Neural progenitor cell (in vitro differentiated cells): ENCODE data around the gene RACGAP1. TPM values are rescaled to one million over a fixed set of nuclear protein-coding genes. Genes with fewer than 3 reads are reported as not detected.

Experiments
- DNase-seq: peaks from one replicate; pipeline ENCODE4 v3.0.0-alpha.2; 2016; ENCODE audit warnings: low spot score
- H2AFZ ChIP-seq: fragments of 200-600 bp; sonication (generic); replicated peaks from 2 replicates; pipeline ENCODE4 v1.6.1; 2016; ENCODE audit warnings: antibody characterized with exemption
- H3F3A ChIP-seq: fragments of 200-600 bp; sonication (generic); 2 replicates; pipeline ENCODE4 v1.6.1; 2016; ENCODE audit warnings: antibody characterized with exemption, low read depth
- H3K27ac ChIP-seq: fragments of 200-600 bp; sonication (generic); 2 replicates; pipeline ENCODE4 v1.5.1; 2016; ENCODE audit warnings: mild to moderate bottlenecking
- H3K27me3 ChIP-seq: fragments of 200-600 bp; sonication (generic); 2 replicates; pipeline ENCODE4 v1.6.1; 2016; ENCODE audit warnings: mild to moderate bottlenecking, moderate library complexity
- H3K36me3 ChIP-seq: fragments of 200-600 bp; sonication (generic); 2 replicates; pipeline ENCODE4 v1.5.1; 2016
- H3K4me1 ChIP-seq: fragments of 200-600 bp; sonication (generic); 2 replicates; pipeline ENCODE4 v1.6.1; 2016; ENCODE audit warnings: mixed run types
- H3K4me2 ChIP-seq: fragments of 200-600 bp; sonication (generic); 2 replicates; pipeline ENCODE4 v1.6.1; 2016
- H3K4me3 ChIP-seq: fragments of 200-600 bp; sonication (generic); 2 replicates; pipeline ENCODE4 v1.5.1; 2016
- H3K79me2 ChIP-seq: fragments of 200-600 bp; sonication (generic); 2 replicates; pipeline ENCODE4 v1.6.1; 2016; ENCODE audit warnings: low read depth
- H3K9ac ChIP-seq: fragments of 200-600 bp; sonication (generic); 2 replicates; pipeline ENCODE4 v1.6.1; 2016
- H3K9me3 ChIP-seq: fragments of 200-600 bp; sonication (generic); 2 replicates; pipeline ENCODE4 v1.5.1; 2016; ENCODE audit warnings: low read depth
- H4K20me1 ChIP-seq: fragments of 200-600 bp; sonication (generic); 2 replicates; pipeline ENCODE4 v1.6.1; 2016; ENCODE audit warnings: low read depth
- H3K27ac Mint-ChIP-seq: 3 replicates; pipeline ENCODE4 v1.8.0; 2021; ENCODE audit warnings: mixed read lengths
- H3K27me3 Mint-ChIP-seq: 2 replicates; pipeline ENCODE4 v1.8.0; 2022; ENCODE audit warnings: low read depth, mild to moderate bottlenecking, inconsistent platforms, moderate library complexity, mixed read lengths; ENCODE audit not compliant: insufficient read depth
- H3K36me3 Mint-ChIP-seq: 3 replicates; pipeline ENCODE4 v1.8.0; 2021; ENCODE audit warnings: mixed read lengths
- H3K4me1 Mint-ChIP-seq: 3 replicates; pipeline ENCODE4 v1.8.0; 2021; ENCODE audit warnings: mixed read lengths
- H3K4me3 Mint-ChIP-seq: 3 replicates; pipeline ENCODE4 v1.8.0; 2021; ENCODE audit warnings: mild to moderate bottlenecking, moderate library complexity, mixed read lengths
- H3K9me3 Mint-ChIP-seq: 3 replicates; pipeline ENCODE4 v1.8.0; 2020; ENCODE audit warnings: mixed read lengths
- CTCF ChIP-seq: fragments of 200-600 bp; sonication (generic); IDR thresholded peaks from 2 replicates; pipeline ENCODE4 v1.5.1; 2017; ENCODE audit warnings: antibody characterized with exemption, mild to moderate bottlenecking
- EZH2 ChIP-seq: fragments of 200-600 bp; sonication (generic); IDR thresholded peaks from 2 replicates; pipeline ENCODE4 v1.6.1; 2017; ENCODE audit warnings: antibody characterized with exemption, mild to moderate bottlenecking, moderate library complexity
- EZH2phosphoT487 ChIP-seq: fragments of 200-600 bp; sonication (generic); IDR thresholded peaks from 2 replicates; pipeline ENCODE4 v1.6.1; 2017; ENCODE audit warnings: antibody characterized with exemption
- total RNA-seq: library from RNA; depleted of rRNA; stranded (reverse); fragments of >200 nt; gene quantifications from 2 replicates; pipeline ENCODE4 v1.2.3, GENCODE V29; 2015; ENCODE audit warnings: low replicate concordance

RACGAP1 gene
- total RNA-seq, 1 donor from 2014 or later = 149 TPM

DNA sequence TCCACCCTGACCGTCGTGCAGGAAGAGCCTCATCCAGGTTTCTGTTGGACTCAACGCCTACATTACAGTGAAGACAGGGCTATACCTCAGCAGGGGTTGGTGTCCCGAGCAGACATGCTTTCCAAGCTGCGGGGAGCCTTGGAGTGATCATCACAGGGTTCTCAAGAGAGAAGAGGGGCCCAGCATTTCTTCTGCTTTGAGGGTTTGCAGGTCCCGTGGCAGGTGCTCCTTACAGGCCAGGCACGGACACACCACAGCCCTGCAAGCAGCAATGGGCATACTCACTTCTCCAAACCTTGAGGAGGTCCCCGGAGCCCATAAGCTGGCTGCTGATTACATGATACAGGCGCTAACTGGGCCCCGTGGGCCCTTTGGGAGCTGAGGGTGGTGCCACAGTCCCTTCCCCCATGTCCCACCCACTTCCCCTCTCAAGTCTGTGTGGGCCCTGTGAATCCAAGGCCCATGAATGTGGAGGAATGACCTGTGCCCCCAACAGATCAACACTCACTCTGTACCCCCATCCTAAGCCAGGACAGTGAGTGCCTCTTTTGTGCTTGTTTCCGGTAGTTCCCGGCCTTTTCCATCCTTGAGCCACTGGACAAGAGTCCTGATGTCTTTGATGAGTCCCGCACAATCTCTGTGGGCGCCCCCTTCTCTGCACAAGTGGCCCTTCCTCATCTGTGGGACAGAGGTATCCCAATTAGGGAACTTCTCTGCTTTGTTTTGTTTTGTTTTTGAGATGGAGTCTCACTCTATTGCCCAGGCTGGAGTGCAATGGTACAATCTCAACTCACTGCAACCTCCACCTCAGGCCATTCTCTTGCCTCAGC, 73.7 kb downstream of the RACGAP1 start:
- H3K27me3 Mint-ChIP-seq = peaks cover 14% of the 10 kb centered on the region
- H3K4me3 ChIP-seq = no peak overlapping the region
- H3K27ac Mint-ChIP-seq = peak overlapping the region; percentile 79
- H3K27me3 ChIP-seq = peaks cover 21% of the 10 kb centered on the region
- H3K9me3 ChIP-seq = no peaks in the 10 kb centered on the region
- H3K4me1 Mint-ChIP-seq = peaks cover 9% of the 10 kb centered on the region
- no peaks in the 10 kb centered on the region for H4K20me1 ChIP-seq
- H3K27ac ChIP-seq = no peak overlapping the region
- TF ChIP-seq EZH2phosphoT487 (no peak), EZH2 (no peak), CTCF (no peak)
- no peak overlapping the region for H3K9ac ChIP-seq
- H3K9me3 Mint-ChIP-seq = no peaks in the 10 kb centered on the region
- no peaks in the 10 kb centered on the region for H3K36me3 Mint-ChIP-seq
- H3F3A ChIP-seq = no peaks in the 10 kb centered on the region
- no peak overlapping the region for H3K4me2 ChIP-seq
- H3K79me2 ChIP-seq = no peaks in the 10 kb centered on the region
- DNase-seq = no peak
- no peak overlapping the region for H2AFZ ChIP-seq
- H3K4me3 Mint-ChIP-seq = no peak overlapping the region
- peaks cover 8% of the 10 kb centered on the region for H3K4me1 ChIP-seq
- H3K36me3 ChIP-seq = no peaks in the 10 kb centered on the region

GRCh38 chr12:49950273-49951251, 74.7 kb downstream of the RACGAP1 start, which contains the start of gene AQP2:
Gene AQP2 (plus strand): TSS chr12:49950737. CDS start chr12:49950831, 94 bp downstream.
- TF ChIP-seq EZH2 (no peak), EZH2phosphoT487 (no peak), CTCF (no peak)
- H3K9ac ChIP-seq = no peak within 1 kb of the TSS
- Mint-ChIP-seq H3K27ac (peak within 1 kb of the TSS; percentile 29), H3K4me1 (peaks cover 10% of the 10 kb centered on the region), H3K9me3 (no peaks in the 10 kb centered on the region), H3K4me3 (peak within 1 kb of the TSS; percentile 60), H3K36me3 (no peaks in the 10 kb centered on the region), H3K27me3 (peaks cover 10% of the 10 kb centered on the region)
- H3K4me3 ChIP-seq = no peak within 1 kb of the TSS
- H3K36me3 ChIP-seq = no peaks in the 10 kb centered on the region
- peaks cover 9% of the 10 kb centered on the region for H3K4me1 ChIP-seq
- no peaks in the 10 kb centered on the region for H4K20me1 ChIP-seq
- H3K4me2 ChIP-seq = no peak within 1 kb of the TSS
- no peak for DNase-seq
- peaks cover 22% of the 10 kb centered on the region for H3K27me3 ChIP-seq
- H2AFZ ChIP-seq = no peak within 1 kb of the TSS
- no peak within 1 kb of the TSS for H3K27ac ChIP-seq
- no peaks in the 10 kb centered on the region for H3F3A ChIP-seq
- no peaks in the 10 kb centered on the region for H3K79me2 ChIP-seq
- no peaks in the 10 kb centered on the region for H3K9me3 ChIP-seq

DNA sequence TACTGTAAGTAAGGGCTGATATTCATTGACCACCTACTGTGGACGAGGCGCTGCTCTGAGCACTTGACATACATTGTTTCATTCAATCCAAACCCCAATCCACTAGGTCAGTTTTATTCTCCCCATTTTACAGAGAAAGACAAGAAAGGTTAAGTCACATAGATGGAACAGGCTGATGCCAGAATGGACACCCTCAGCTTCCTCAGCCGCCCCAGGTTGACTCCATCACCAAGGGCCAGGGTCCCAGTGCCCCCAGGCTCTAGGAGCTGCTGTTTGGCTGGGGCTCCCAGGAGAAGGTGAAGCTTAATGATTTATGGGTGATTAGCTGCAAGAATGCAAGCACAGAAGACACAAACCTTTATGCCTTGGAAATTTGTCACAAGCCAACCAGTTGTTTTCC, 75.4 kb downstream of the RACGAP1 start:
- H3K9ac ChIP-seq = no peak overlapping the region
- no peaks in the 10 kb centered on the region for H3F3A ChIP-seq
- no peak overlapping the region for H3K4me3 Mint-ChIP-seq
- H3K79me2 ChIP-seq = no peaks in the 10 kb centered on the region
- no peak overlapping the region for H3K4me3 ChIP-seq
- H3K4me2 ChIP-seq = no peak overlapping the region
- peaks cover 21% of the 10 kb centered on the region for H3K27me3 ChIP-seq
- no peaks in the 10 kb centered on the region for H3K36me3 Mint-ChIP-seq
- H3K27ac Mint-ChIP-seq = no peak overlapping the region
- no peaks in the 10 kb centered on the region for H3K9me3 Mint-ChIP-seq
- no peak for TF ChIP-seq EZH2
- TF ChIP-seq CTCF = no peak
- no peak overlapping the region for H3K27ac ChIP-seq
- H3K4me1 Mint-ChIP-seq = peaks cover 15% of the 10 kb centered on the region
- no peak for DNase-seq
- H3K9me3 ChIP-seq = no peaks in the 10 kb centered on the region
- H3K27me3 Mint-ChIP-seq = peaks cover 12% of the 10 kb centered on the region
- no peak overlapping the region for H2AFZ ChIP-seq
- H4K20me1 ChIP-seq = no peaks in the 10 kb centered on the region
- H3K36me3 ChIP-seq = no peaks in the 10 kb centered on the region
- H3K4me1 ChIP-seq = peaks cover 9% of the 10 kb centered on the region
